ENCODE data around the gene COLGALT1. TPM values are rescaled to one million over a fixed set of nuclear protein-coding genes. Genes with fewer than 3 reads are reported as not detected.
"Not testable (repeated sequence)": the region's sequence is repeated elsewhere in the genome, so short reads cannot be mapped to it uniquely, and the experiment has no call there.

COLGALT1 gene
- total RNA-seq, 2 experiments from 2014 or later: 36.8 to 37.3 TPM

GRCh38 chr19:17585395-17585794, 29.9 kb downstream of the COLGALT1 start:
- H3K9me3 Mint-ChIP-seq; DNase-seq; intact Hi-C loops (cut with micrococcal nuclease); H3K4me3 Mint-ChIP-seq; H3K27ac Mint-ChIP-seq; H3K4me1 Mint-ChIP-seq (ENCODE audit: low read depth); H3K27me3 Mint-ChIP-seq (ENCODE audit: low read depth): not testable (repeated sequence)
- CTCF ChIA-PET: interaction anchor here (0.7 kb wide), 1 partner anchor 143 kb away, joined by 3 read pairs; no protein-coding TSS in a partner anchor
- peaks cover 11% of the 10 kb centered on the region for H3K36me3 Mint-ChIP-seq (ENCODE audit: low read depth)

GRCh38 chr19:17590866-17591265, 35.4 kb downstream of the COLGALT1 start:
- no peak overlapping the region for H3K27ac Mint-ChIP-seq
- no peak for DNase-seq
- no peaks in the 10 kb centered on the region for H3K9me3 Mint-ChIP-seq
- CTCF ChIA-PET: interaction anchor here (1.0 kb wide), 1 partner anchor 17 kb away, joined by 3 read pairs; no protein-coding TSS in a partner anchor
- H3K4me3 Mint-ChIP-seq: no peak overlapping the region
- no peaks in the 10 kb centered on the region for H3K36me3 Mint-ChIP-seq (ENCODE audit: low read depth)
- H3K4me1 Mint-ChIP-seq (ENCODE audit: low read depth): no peaks in the 10 kb centered on the region
- peaks cover 4% of the 10 kb centered on the region for H3K27me3 Mint-ChIP-seq (ENCODE audit: low read depth)
- intact Hi-C loops (cut with micrococcal nuclease): no loop called here

GRCh38 chr19:17594296-17594695, 38.8 kb downstream of the COLGALT1 start:
- intact Hi-C loops (cut with micrococcal nuclease); H3K4me1 Mint-ChIP-seq (ENCODE audit: low read depth); H3K27me3 Mint-ChIP-seq (ENCODE audit: low read depth); CTCF ChIA-PET; DNase-seq; H3K27ac Mint-ChIP-seq; H3K9me3 Mint-ChIP-seq; H3K4me3 Mint-ChIP-seq; H3K36me3 Mint-ChIP-seq (ENCODE audit: low read depth): not testable (repeated sequence)

GRCh38 chr19:17598063-17598462, 42.6 kb downstream of the COLGALT1 start:
- CTCF ChIA-PET: interaction anchor here (0.8 kb wide), 1 partner anchor 8 kb away, joined by 3 read pairs; no protein-coding TSS in a partner anchor

DNA sequence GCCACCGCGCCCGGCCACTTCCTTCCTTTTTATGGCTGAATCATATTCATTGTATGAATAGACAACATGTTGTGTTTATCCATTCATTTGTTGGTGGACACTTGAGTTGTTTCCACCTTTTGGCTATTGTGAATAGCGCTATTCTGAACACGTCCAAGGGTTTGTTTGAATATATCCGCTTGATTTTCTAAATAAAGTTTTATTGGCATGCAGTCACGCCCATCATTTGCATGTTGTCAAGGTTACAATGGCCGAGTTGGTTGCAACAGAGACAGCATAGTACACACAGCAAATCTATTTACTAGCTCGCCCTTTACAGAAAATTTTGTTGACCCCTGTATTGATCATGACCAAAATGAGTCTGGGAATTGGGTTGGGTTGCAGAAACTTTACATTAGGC, 43.5 kb downstream of the COLGALT1 start:
- Mint-ChIP-seq H3K36me3 (ENCODE audit: low read depth) (no peaks in the 10 kb centered on the region), H3K27ac (no peak overlapping the region), H3K4me1 (ENCODE audit: low read depth) (no peaks in the 10 kb centered on the region), H3K27me3 (ENCODE audit: low read depth) (peaks cover 23% of the 10 kb centered on the region), H3K4me3 (no peak overlapping the region), H3K9me3 (no peaks in the 10 kb centered on the region)
- no peak for DNase-seq
- CTCF ChIA-PET: interaction anchor here (1.2 kb wide), 1 partner anchor 25 kb away, joined by 3 read pairs; no protein-coding TSS in a partner anchor
- intact Hi-C loops (cut with micrococcal nuclease): no loop called here

More at GRCh38 chr19:17598063-17598462, 42.6 kb downstream of the COLGALT1 start:
- H3K4me3 Mint-ChIP-seq; H3K9me3 Mint-ChIP-seq; H3K27ac Mint-ChIP-seq; intact Hi-C loops (cut with micrococcal nuclease); DNase-seq; H3K36me3 Mint-ChIP-seq (ENCODE audit: low read depth); H3K4me1 Mint-ChIP-seq (ENCODE audit: low read depth): not testable (repeated sequence)
- peaks cover 18% of the 10 kb centered on the region for H3K27me3 Mint-ChIP-seq (ENCODE audit: low read depth)

DNA sequence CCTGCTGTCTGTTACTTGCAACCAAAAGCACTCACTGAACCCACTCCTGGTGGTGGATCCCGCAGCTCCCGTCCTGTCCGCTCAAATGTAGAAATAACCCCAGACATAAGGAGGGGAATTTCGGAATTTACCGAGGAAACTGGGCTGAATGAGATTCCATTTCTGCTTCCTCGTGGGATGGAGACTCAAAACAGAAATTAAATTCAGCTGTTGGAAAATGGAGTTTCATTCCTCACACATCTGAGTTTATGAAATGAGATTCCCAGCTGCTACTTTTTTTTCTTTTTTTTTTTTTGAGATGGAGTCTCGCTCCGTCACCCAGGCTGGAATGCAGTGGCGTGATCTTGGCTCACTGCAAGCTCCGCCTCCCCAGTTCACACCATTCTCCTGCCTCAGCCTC, 44.3 kb downstream of the COLGALT1 start:
- H3K27ac Mint-ChIP-seq: no peak overlapping the region
- H3K36me3 Mint-ChIP-seq (ENCODE audit: low read depth): no peaks in the 10 kb centered on the region
- no peaks in the 10 kb centered on the region for H3K9me3 Mint-ChIP-seq
- H3K4me3 Mint-ChIP-seq: no peak overlapping the region
- intact Hi-C loops (cut with micrococcal nuclease): no loop called here
- peaks cover 30% of the 10 kb centered on the region for H3K27me3 Mint-ChIP-seq (ENCODE audit: low read depth)
- no peak for DNase-seq
- no peaks in the 10 kb centered on the region for H3K4me1 Mint-ChIP-seq (ENCODE audit: low read depth)
- CTCF ChIA-PET: interaction anchor here (1.2 kb wide), 1 partner anchor 26 kb away, joined by 3 read pairs; no protein-coding TSS in a partner anchor

DNA sequence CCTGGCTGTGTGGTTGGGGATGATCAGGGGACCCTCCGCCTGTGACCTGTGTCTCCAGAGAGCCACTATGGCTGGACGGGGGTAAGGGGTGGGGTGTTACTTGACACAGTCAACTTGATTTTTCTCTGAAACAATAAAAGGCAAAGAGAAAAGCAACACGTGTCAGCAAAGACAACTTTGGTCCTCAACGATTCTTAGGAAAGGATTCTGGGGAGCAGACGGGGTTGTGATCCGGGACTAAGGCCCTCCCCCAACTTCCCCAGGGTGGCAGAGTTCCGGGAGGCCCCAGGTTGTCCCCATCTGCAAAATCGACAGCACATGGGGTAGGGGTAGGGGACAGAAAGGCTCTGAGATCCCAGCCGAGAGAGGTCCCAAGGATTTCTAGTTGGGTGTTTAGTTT, 46.2 kb downstream of the COLGALT1 start:
- CTCF ChIA-PET: no interaction called here
- Mint-ChIP-seq H3K4me3 (no peak overlapping the region), H3K27ac (no peak overlapping the region), H3K4me1 (ENCODE audit: low read depth) (peaks cover 4% of the 10 kb centered on the region), H3K9me3 (no peaks in the 10 kb centered on the region), H3K27me3 (ENCODE audit: low read depth) (peaks cover 30% of the 10 kb centered on the region), H3K36me3 (ENCODE audit: low read depth) (no peaks in the 10 kb centered on the region)
- DNase-seq: no peak
- intact Hi-C loops (cut with micrococcal nuclease): no loop called here

GRCh38 chr19:17602217-17602616, 46.8 kb downstream of the COLGALT1 start:
- intact Hi-C loops (cut with micrococcal nuclease): no loop called here
- H3K36me3 Mint-ChIP-seq (ENCODE audit: low read depth): no peaks in the 10 kb centered on the region
- no peaks in the 10 kb centered on the region for H3K9me3 Mint-ChIP-seq
- peaks cover 30% of the 10 kb centered on the region for H3K27me3 Mint-ChIP-seq (ENCODE audit: low read depth)
- no peak overlapping the region for H3K27ac Mint-ChIP-seq
- CTCF ChIA-PET: no interaction called here
- DNase-seq: no peak
- H3K4me3 Mint-ChIP-seq: no peak overlapping the region
- H3K4me1 Mint-ChIP-seq (ENCODE audit: low read depth): peaks cover 4% of the 10 kb centered on the region

- no peaks in the 10 kb centered on the region for H3K9me3 Mint-ChIP-seq
Measured at GRCh38 chr19:17602872-17603510, 47.5 kb downstream of the COLGALT1 start.

DNA sequence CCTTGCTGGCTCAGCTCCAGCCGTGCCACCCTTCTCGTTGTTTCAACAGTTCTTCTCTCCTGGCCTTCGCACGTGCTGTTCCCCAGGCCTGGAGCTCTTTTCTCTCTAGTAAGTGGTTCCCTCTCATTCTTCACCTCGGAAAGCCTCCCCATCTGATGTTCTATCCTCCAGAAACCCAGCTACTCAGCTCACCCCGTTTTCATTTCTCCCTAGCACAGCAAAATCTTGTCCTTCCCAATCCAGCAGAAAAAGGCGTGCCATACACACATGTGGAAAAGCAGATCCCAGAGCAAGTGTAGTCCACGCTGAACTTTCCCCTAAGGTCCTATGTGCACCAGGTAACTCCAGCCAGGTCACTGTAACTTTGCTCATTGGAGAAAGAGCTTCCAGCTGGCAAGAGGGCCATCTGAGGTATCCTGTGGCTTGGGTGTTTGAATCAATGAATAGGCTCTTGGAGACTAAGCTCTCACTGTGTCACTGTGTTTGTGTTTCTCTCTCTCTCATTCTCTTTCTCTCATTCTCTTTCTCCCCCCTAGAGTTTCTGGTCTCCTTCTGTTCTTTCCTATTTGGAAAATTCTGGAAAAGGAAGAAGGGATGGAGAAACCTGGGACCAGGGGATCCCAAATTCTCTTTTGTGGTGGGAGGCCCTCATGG, 49.0 kb downstream of the COLGALT1 start:
- Mint-ChIP-seq H3K27ac (no peak overlapping the region), H3K4me1 (ENCODE audit: low read depth) (peaks cover 4% of the 10 kb centered on the region), H3K4me3 (no peak overlapping the region), H3K9me3 (no peaks in the 10 kb centered on the region), H3K27me3 (ENCODE audit: low read depth) (peaks cover 30% of the 10 kb centered on the region), H3K36me3 (ENCODE audit: low read depth) (no peaks in the 10 kb centered on the region)
- DNase-seq: no peak
- CTCF ChIA-PET: interaction anchor here (0.6 to 1.6 kb wide), 4 partner anchors 31 to 304 kb away, joined by 3 to 9 read pairs (median 3); no protein-coding TSS in a partner anchor
- intact Hi-C loops (cut with micrococcal nuclease): loop anchor here (5.0 kb wide), 1 partner anchor 253 kb away; the partner anchor contains the start of gene RPL18A

More at GRCh38 chr19:17602872-17603510, 47.5 kb downstream of the COLGALT1 start:
- Mint-ChIP-seq H3K4me3 (no peak overlapping the region), H3K27me3 (ENCODE audit: low read depth) (peaks cover 30% of the 10 kb centered on the region), H3K36me3 (ENCODE audit: low read depth) (no peaks in the 10 kb centered on the region), H3K4me1 (ENCODE audit: low read depth) (peaks cover 4% of the 10 kb centered on the region), H3K27ac (no peak overlapping the region)
- CTCF ChIA-PET: interaction anchor here (0.5 to 1.6 kb wide), 3 partner anchors 107 to 465 kb away, joined by 3 to 4 read pairs (median 3); no protein-coding TSS in a partner anchor
- intact Hi-C loops (cut with micrococcal nuclease): no loop called here
- no peak for DNase-seq

GRCh38 chr19:17605117-17605516, 49.7 kb downstream of the COLGALT1 start:
- DNase-seq: no peak
- Mint-ChIP-seq H3K27me3 (ENCODE audit: low read depth) (peaks cover 30% of the 10 kb centered on the region), H3K27ac (no peak overlapping the region), H3K36me3 (ENCODE audit: low read depth) (no peaks in the 10 kb centered on the region), H3K4me1 (ENCODE audit: low read depth) (peaks cover 4% of the 10 kb centered on the region), H3K4me3 (no peak overlapping the region), H3K9me3 (no peaks in the 10 kb centered on the region)
- intact Hi-C loops (cut with micrococcal nuclease): loop anchor here (5.0 kb wide), 1 partner anchor 252 kb away; the partner anchor contains the start of gene RPL18A
- CTCF ChIA-PET: interaction anchor here (0.6 to 2.6 kb wide), 6 partner anchors 17 to 304 kb away, joined by 3 to 9 read pairs (median 4); partner anchors contain the start of gene RPL18A

DNA sequence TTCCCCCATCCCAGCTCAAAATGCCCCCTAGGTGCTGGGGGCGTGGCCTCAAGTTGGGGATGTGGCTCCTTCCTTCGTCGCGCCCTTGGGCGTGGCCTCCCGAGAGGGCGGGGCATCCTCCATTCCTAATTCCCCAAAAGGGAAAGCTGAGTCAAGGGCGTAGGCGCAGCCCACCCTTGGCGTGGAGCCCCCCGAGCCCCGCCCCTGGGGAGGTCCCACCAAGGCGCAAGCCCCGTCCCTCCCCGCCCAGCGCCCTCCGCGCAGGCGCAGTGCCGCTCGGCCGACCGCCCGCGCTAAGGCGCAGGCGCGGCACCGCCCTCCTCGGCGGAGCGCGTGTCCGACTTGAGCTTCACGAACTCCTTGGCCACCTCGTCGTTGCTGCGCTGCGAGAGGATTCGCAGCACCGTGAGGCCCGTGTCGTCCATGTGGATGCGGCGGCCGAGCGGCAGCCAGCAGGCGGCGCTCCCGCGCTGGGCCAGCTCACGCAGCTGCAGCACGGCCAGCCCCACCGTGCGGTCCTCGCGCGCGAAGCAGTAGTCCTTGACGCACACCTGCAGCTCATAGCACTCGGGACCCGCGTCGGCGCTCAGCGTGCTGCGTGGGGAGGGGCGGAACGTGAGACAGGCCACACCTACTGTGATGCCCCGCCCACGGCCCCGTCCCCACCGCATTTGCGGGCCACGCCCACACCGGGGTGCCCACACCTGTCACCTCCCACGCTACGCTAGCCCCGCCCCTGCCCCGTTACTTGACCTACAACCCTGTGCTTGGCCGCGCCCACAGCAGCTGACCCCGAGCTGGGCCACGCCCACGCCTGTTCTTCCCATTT, 50.5 kb downstream of the COLGALT1 start:
- H3K4me3 Mint-ChIP-seq: peak overlapping the region; percentile 69
- DNase-seq: peak; percentile 79
- intact Hi-C loops (cut with micrococcal nuclease): loop anchor here (5.0 kb wide), 1 partner anchor 251 kb away; the partner anchor contains the start of gene RPL18A
- H3K36me3 Mint-ChIP-seq (ENCODE audit: low read depth): no peaks in the 10 kb centered on the region
- peaks cover 26% of the 10 kb centered on the region for H3K27me3 Mint-ChIP-seq (ENCODE audit: low read depth)
- CTCF ChIA-PET: interaction anchor here (0.6 to 2.6 kb wide), 9 partner anchors 8 to 259 kb away, joined by 3 to 7 read pairs (median 3); partner anchors contain the start of gene RPL18A
- peak overlapping the region; percentile 56 for H3K27ac Mint-ChIP-seq
- peaks cover 4% of the 10 kb centered on the region for H3K4me1 Mint-ChIP-seq (ENCODE audit: low read depth)
- no peaks in the 10 kb centered on the region for H3K9me3 Mint-ChIP-seq
